NCI-H524 treated with DMSO at 0.1 percent for 48 hours (cell line): Measurements from ENCODE around the gene ELAC1.

Experiments used
- DNase-seq: peaks from one replicate; lab custom pipeline; 2025; lab: John Stamatoyannopoulos, UW

ELAC1 gene

GRCh38 chr18:51017140-51017879 lies 49.5 kb downstream of the ELAC1 start:
- DNase-seq, result no peak

- peak; percentile 54 for DNase-seq
Observed at GRCh38 chr18:51020536-51020935, 52.7 kb downstream of the ELAC1 start.

DNA sequence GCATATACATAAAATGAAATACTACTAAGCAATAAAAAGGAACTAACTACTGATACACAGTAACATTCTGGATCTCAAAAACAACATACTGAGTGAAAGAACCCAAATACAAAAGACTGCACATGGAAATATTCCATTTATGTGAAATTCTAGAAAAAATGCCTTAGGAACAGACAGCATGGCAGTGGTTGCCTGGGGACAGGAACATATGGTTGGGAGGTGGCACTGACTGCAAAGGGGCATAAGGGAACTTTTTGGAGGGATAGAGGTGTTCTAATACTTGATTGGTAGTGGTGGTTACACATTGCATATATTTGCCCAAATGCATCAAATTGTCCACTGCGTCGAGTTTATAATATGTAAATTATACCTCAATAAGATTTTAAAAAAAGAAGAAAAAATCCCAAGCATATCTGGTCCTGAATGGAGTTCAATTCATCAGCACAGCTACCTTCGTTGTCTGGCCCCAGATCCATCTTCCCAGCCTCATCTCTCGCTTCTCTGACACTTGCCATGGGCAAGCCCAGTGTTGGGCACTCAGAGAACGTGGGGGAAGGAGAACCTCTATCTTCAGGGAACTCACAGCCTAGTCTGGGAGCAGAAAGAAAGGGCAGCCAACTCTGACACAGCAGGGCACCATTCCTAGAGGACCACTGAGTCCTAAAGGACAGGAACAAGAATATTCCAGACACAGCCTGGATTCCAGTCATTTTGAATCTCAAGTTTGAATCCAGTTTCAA lies 53.6 kb downstream of the ELAC1 start:
- DNase-seq, result no peak

GRCh38 chr18:51025512-51025911 lies 57.7 kb downstream of the ELAC1 start:
- no peak for DNase-seq

- no peak for DNase-seq
Observed at GRCh38 chr18:51028201-51028805, 60.5 kb downstream of the ELAC1 start.

DNA sequence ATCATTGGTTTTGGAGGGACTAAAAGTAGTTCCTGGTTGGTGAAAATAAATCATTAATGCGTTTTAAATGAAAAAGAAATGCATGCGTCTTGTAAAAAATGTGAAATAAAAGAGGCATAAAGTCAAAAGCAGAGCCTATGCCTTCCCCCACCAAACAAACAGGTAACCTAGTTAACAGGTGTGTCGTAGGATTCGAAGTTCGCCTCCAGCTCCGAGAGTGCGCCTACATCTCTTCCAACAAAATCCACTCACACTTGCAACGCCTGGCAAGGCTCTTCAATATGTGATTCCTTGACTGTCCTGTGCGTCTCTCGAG lies 61.5 kb downstream of the ELAC1 start:
- no peak for DNase-seq

GRCh38 chr18:51029694-51030536 lies 62.1 kb downstream of the ELAC1 start, which contains the start of gene SMAD4:
TSS of gene SMAD4 (plus strand) at chr18:51030213. CDS start at chr18:51047047, 16,834 bp downstream.
- peak; percentile 61 for DNase-seq

DNA sequence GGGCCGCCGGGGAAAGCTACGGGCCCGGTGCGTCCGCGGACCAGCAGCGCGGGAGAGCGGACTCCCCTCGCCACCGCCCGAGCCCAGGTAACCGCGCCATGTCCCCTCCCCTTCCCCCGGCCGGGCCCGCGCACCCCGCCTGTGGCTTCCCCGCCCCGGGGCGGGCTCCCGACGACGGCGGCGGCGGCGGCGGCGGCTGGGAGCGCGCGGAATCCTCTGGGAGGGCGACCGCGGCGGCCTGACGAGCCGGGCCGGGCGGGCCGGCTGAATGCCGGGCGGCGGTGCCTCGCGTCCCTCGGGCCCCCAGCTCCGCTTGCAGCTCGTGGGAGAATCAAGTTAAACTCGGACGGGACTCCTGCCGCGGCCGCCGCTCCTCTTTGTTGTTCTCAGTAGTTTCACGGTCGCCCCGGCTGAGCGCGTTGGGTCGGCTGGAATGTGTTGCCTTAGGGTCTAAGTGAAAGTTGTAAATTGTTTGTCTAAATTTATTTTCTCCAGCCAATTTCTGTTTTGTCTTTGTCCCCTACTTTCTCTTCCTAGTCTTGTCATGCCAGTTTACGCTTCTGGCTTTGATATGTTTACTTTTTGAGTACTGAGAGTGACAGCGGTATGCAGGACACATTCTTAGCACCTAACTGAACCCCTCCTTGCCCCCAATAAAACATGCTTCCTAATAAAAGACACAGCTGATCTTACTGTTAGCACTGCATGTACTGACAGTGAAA lies 62.9 kb downstream of the ELAC1 start:
- no peak for DNase-seq

DNA sequence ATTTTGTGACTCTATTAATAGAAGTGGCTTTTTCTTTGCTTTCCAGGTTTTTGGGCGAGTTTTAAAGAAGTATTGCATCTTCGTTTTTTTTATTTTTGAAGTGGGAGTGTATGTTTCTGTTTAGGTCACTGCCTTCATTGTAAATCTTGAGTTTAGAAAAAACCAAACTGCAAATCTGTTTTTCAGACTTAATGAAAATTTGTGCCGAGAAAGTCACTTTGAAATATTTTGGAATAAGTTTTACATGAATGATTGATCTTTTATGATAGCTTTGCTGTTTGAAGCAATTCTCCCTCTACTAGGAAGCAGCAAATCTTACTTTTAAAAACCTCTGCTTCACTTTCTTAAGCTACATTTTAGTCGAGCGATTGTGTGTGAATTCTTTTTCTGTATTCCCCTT lies 64.4 kb downstream of the ELAC1 start:
- DNase-seq, result no peak

DNA sequence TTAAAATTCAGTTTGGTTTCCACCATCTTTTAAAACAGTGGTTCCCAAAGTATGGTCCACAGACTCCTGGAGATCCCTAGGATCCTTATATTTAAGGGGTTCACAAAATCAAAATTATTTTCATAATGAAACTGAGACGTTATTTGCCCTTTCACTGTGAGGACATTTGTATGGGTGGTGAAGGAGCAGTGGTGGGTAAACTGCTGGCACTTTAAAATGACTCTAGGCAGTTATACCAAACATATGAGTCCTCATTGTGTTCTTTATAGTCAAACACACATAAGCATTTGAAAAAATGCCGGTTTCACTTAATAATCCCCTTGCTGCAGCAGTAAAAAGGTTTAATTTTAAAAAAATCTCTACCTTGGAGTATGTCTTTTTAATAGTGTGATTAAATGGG lies 69.4 kb downstream of the ELAC1 start:
- no peak for DNase-seq
